Subcutaneous adipose tissue (tissue), 4 donors: Measurements from ENCODE around the gene ADAMTS7. TPM values are rescaled to one million over a fixed set of nuclear protein-coding genes. Genes with fewer than 3 reads are reported as not detected.

Experiments used
- small RNA-seq: library from RNA; depleted of rRNA; stranded (forward); fragments of <200 nt; gene quantifications from one replicate; pipeline ENCODE3, GENCODE V24; 2016
- total RNA-seq, 4 donors: library from RNA; depleted of rRNA; stranded (reverse); fragments of >200 nt; gene quantifications; one replicate each; pipeline ENCODE4 v1.1.0, GENCODE V29; 2016
- TF ChIP-seq, protein P1 (sequence below): fragments of 450-650 bp; IDR thresholded peaks from one replicate; pipeline ENCODE4 v1.5.1; 2016; ENCODE audit warnings: low read depth, mild to moderate bottlenecking, control low read depth, antibody characterized with exemption, moderate library complexity

The ADAMTS7 gene
- total RNA-seq, 4 donors from 2014 or later = 4.6 to 10.2 (median 7.8) TPM

DNA sequence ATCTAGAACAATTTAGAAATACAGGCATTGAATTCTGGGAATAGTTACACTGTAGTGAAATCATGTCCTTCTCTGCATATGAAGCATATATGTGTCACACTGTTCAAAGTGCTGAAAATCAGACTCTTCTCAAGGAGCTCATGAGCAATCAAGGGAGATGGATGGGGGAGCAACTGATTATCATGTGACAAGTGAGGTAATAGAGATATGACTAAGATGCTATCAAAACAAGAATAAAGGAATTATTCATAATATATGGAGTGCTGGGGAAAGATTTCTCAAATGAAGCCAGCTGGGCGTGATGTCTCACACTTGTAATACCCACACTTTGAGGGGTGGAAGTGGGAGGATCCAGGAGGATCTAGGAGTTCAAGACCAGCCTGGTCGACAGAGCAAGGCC, 95.3 kb downstream of the ADAMTS7 start:
- TF ChIP-seq, protein P1, sequence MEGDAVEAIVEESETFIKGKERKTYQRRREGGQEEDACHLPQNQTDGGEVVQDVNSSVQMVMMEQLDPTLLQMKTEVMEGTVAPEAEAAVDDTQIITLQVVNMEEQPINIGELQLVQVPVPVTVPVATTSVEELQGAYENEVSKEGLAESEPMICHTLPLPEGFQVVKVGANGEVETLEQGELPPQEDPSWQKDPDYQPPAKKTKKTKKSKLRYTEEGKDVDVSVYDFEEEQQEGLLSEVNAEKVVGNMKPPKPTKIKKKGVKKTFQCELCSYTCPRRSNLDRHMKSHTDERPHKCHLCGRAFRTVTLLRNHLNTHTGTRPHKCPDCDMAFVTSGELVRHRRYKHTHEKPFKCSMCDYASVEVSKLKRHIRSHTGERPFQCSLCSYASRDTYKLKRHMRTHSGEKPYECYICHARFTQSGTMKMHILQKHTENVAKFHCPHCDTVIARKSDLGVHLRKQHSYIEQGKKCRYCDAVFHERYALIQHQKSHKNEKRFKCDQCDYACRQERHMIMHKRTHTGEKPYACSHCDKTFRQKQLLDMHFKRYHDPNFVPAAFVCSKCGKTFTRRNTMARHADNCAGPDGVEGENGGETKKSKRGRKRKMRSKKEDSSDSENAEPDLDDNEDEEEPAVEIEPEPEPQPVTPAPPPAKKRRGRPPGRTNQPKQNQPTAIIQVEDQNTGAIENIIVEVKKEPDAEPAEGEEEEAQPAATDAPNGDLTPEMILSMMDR = no peak

DNA sequence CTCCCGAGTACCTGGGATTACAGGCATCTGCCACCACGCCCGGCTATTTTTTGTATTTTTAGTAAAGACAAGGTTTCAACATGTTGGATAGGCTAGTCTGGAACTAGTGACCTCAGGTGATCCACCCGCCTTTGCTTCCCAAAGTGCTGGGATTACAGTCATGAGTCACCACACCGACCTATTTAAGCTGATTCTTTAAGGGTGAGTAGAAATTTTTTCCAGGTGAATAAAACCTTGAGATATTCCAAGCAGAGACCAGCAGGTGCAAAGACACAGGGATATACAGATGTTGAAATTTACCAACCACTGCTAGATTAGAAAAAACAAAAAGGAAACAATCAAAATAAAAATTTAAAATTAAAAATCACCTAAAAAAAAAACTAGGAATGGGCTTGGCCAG, 95.8 kb downstream of the ADAMTS7 start:
- TF ChIP-seq, protein P1 = no peak

DNA sequence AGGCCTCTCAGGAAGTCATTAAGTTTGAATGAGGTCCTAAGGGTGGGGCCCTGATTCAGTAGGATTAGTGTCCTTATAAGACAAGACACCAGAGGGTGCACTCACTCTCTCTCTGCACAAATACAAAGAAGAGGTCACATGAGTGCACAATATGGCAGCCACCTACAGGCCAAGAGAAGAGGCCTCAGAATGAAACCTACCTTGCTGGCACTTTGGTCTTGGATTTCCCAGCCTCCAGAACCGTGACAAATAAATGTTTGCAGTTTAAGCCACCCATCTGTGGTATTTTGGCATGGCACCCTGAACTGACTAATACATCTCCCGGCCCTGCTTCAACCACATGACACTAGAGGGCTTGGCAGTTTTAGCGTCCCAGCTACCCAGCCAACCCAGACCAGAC, 96.4 kb downstream of the ADAMTS7 start:
- TF ChIP-seq, protein P1 = no peak

GRCh38 chr15:78712797-78713515, 98.3 kb downstream of the ADAMTS7 start:
- TF ChIP-seq, protein P1 = no peak

- TF ChIP-seq, protein P1 = no peak
Measured at GRCh38 chr15:78711638-78712037, 99.6 kb downstream of the ADAMTS7 start.

- TF ChIP-seq, protein P1 = no peak
Measured at GRCh38 chr15:78709263-78709882, 101.9 kb downstream of the ADAMTS7 start.

Small RNA genes within 50 kb of the gene (small RNA-seq; reads per million reads assigned to genes)
- not detected for gene AC022748.3

Other genes starting within 250 kb of the ADAMTS7 start
- gene CHRNA5, start 245.9 kb downstream of the ADAMTS7 start, total RNA-seq = 1 to 10 TPM in 1 of 4 donors, under 1 TPM in 3; 0.38 to 2.9 (median 0.56) TPM
- gene CHRNA3, start 190.5 kb downstream of the ADAMTS7 start, total RNA-seq = not detected
- gene CHRNB4, start 170.3 kb downstream of the ADAMTS7 start, total RNA-seq = not detected
- 100 to 1,000 TPM; 351 to 431 (median 389) TPM for gene MORF4L1, start 61.4 kb upstream of the ADAMTS7 start, total RNA-seq
- gene CTSH, start 133.6 kb upstream of the ADAMTS7 start, total RNA-seq = 100 to 1,000 TPM; 127 to 375 (median 217) TPM